ENCODE data around the gene KLHL26. TPM values are rescaled to one million over a fixed set of nuclear protein-coding genes. Genes with fewer than 3 reads are reported as not detected.
"Not testable (repeated sequence)": the region's sequence is repeated elsewhere in the genome, so short reads cannot be mapped to it uniquely, and the experiment has no call there.

Gene KLHL26
- total RNA-seq, 1 donor from 2014 or later: 13.5 TPM

- intact Hi-C loops (cut with micrococcal nuclease): not testable (repeated sequence)
Observed at GRCh38 chr19:18600692-18601397, 36.0 kb upstream of the KLHL26 start.

DNA sequence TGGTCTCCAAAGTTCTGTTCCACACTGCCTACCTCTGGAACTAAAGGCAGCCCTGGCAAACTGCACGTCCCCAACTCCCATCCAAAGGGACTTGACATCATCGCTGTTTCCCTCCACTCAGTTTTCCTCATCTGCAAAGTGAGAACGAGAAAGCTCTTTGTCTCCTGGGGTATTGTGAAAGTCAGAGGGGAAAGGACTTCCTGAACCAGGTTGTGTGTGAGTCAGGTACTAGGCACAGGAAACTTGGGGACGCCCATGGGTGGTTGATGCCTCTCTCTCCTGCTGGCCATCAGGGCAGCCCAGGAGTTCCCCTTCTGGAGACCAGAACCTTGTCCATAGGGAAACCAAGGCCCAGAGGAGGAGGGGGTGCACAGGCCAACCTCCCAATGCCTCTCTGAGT is 35.0 kb upstream of the KLHL26 start:
- intact Hi-C loops (cut with micrococcal nuclease): no loop called here

GRCh38 chr19:18603255-18603957 is 33.4 kb upstream of the KLHL26 start:
- intact Hi-C loops (cut with micrococcal nuclease): no loop called here

- intact Hi-C loops (cut with micrococcal nuclease): no loop called here
Observed at GRCh38 chr19:18603958-18604819, 32.6 kb upstream of the KLHL26 start.

- intact Hi-C loops (cut with micrococcal nuclease): no loop called here
Observed at GRCh38 chr19:18604820-18605159, 32.0 kb upstream of the KLHL26 start.

- intact Hi-C loops (cut with micrococcal nuclease): no loop called here
Observed at GRCh38 chr19:18605196-18605545, 31.7 kb upstream of the KLHL26 start.

DNA sequence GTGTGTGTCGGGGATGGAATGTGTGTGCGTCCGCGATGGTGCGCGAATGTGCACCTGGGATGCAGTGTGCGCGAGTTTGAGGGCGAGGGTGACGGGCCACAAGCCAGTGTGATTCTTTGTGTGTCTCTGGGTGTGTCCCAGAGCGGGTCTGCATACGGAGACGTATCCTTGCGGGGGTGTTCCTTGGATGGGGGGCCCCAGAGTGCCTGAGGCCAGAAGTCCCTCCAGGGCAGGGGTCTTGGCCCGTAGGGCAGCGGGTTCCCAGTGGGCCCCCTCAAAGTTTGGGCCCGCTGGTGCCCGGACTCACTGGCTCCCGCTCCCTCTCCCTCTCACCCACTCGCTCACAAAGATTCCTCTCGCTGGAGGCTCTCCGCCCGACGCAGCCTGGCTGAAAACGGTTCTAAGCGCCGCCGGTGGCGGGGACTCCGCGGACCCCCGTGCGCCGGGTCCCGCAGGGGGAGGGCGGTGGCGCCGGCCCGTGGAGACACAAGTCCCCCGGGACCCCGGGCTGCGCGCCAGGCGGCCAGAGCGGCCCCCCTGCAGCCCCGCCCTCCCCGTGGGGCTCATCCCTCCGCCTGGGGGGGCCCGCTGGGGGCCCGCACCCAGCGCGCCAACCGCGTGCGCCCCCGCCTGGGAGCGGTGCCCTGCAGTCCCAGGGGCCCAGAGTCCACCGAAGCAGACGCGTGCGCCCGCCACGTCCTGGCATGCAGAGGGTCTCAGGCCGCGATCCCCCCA is 31.1 kb upstream of the KLHL26 start:
- intact Hi-C loops (cut with micrococcal nuclease): no loop called here

- intact Hi-C loops (cut with micrococcal nuclease): no loop called here
Observed at GRCh38 chr19:18606281-18607225, 30.3 kb upstream of the KLHL26 start, which contains the start of gene CRLF1. Gene CRLF1 (minus strand): TSS chr19:18606799. CDS start chr19:18606656, 143 bp downstream.

GRCh38 chr19:18607226-18608101 is 29.4 kb upstream of the KLHL26 start:
- intact Hi-C loops (cut with micrococcal nuclease): loop anchor here (2.0 kb wide), 1 partner anchor 179 kb away; no protein-coding TSS in a partner anchor

GRCh38 chr19:18608102-18608804 is 28.6 kb upstream of the KLHL26 start:
- intact Hi-C loops (cut with micrococcal nuclease): loop anchor here (2.0 kb wide), 1 partner anchor 179 kb away; no protein-coding TSS in a partner anchor

GRCh38 chr19:18608805-18609716 is 27.8 kb upstream of the KLHL26 start:
- intact Hi-C loops (cut with micrococcal nuclease): loop anchor here (2.0 kb wide), 1 partner anchor 178 kb away; no protein-coding TSS in a partner anchor

DNA sequence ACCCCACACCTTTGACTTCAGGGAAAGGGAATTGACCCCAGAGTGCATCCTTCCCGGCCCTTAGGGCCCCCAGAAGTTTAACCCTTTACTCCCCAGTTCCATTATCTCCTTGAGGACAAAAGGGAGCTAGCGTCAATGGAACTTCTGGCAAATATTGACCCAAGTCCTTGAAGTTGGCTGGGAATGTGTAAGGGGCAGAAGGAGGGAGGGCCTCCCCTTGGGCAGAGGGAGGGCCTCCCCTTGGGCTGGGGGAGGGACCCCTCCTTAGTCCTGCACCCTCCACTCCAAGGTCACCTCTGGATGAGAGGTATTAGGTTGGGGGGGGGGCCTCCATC is 27.1 kb upstream of the KLHL26 start:
- intact Hi-C loops (cut with micrococcal nuclease): loop anchor here (2.0 kb wide), 1 partner anchor 177 kb away; no protein-coding TSS in a partner anchor

GRCh38 chr19:18610245-18610555 is 26.6 kb upstream of the KLHL26 start:
- intact Hi-C loops (cut with micrococcal nuclease): no loop called here

GRCh38 chr19:18610556-18611326 is 26.1 kb upstream of the KLHL26 start:
- intact Hi-C loops (cut with micrococcal nuclease): no loop called here

GRCh38 chr19:18611327-18612050 is 25.3 kb upstream of the KLHL26 start:
- intact Hi-C loops (cut with micrococcal nuclease): no loop called here
